Activated T-cell treated with anti-CD3 and anti-CD28 coated beads, Interleukin-2, amount 50 U/mL, for 4 hours (primary cell): ENCODE results near the gene GNA15. TPM values are rescaled to one million over a fixed set of nuclear protein-coding genes. Genes with fewer than 3 reads are reported as not detected.

Experiments used
- ATAC-seq, 2 donors: fragments of 200-7000 bp; cut with Tn5 transposase; one replicate each; pipeline ENCODE4 v1.10.0; 2021
- DNase-seq: peaks from one replicate; pipeline ENCODE4 v3.0.0-alpha.2; 2020
- H3K27me3 Mint-ChIP-seq: one replicate; pipeline ENCODE4 v1.8.0; 2021; ENCODE audit warnings: low read depth, mixed read lengths
- H3K36me3 Mint-ChIP-seq: one replicate; pipeline ENCODE4 v1.8.0; 2022; ENCODE audit warnings: mixed read lengths; ENCODE audit not compliant: insufficient read depth
- H3K4me1 Mint-ChIP-seq: one replicate; pipeline ENCODE4 v1.8.0; 2021; ENCODE audit warnings: low read depth, mixed read lengths
- H3K4me3 Mint-ChIP-seq: one replicate; pipeline ENCODE4 v1.8.0; 2021; ENCODE audit warnings: mild to moderate bottlenecking, moderate library complexity, mixed read lengths
- H3K9me3 Mint-ChIP-seq: one replicate; pipeline ENCODE4 v1.8.0; 2021; ENCODE audit warnings: mixed read lengths
- total RNA-seq, 3 donors: library from RNA; stranded (reverse); gene quantifications; one replicate each; pipeline ENCODE4 v1.2.1, GENCODE V29; 2021

The GNA15 gene
- total RNA-seq, 3 donors from 2014 or later, result 8.8 to 19.9 (median 11.3) TPM

DNA sequence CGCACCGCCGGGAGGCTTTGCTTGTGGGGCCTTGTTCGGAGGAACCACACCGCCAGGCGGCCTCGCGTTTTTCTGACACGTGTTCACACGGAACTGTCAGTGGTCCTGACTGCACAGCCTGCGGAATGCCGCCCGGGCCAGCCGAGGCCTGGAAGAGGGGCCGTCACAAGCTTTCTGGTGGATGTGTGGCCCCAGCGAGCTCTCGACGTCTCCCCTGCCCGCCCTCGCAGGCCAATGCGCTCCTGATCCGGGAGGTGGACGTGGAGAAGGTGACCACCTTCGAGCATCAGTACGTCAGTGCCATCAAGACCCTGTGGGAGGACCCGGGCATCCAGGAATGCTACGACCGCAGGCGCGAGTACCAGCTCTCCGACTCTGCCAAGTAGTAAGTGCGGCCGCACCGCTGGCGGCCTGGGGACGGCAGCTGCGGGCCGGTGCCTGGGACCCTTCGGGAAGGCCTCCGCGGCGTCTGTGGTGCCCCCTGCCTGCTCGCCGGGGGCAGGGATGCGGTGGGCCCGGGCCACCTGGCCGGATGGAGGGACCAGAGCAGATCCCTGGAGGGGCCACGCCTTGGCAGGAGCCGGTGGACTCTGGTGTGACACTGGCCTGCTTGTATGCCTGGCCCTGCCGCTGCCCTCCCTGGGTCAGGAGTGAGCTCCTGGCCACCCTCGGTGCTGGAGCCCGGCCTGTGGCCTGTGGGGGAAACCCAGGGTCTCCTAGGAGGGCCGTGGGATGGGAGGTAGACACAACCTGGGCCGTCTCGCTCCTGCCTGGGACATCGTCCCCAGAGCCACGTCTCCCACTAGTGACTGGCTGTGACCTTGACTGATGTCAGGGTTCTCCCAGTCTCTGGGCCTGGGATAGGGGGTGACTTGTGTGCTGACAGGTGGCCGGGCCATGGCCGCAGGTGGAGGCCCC lies 22.5 kb upstream of the GNA15 start:
- Mint-ChIP-seq H3K27me3 (no peaks in the 10 kb centered on the region), H3K4me1 (peaks cover 3% of the 10 kb centered on the region), H3K9me3 (no peaks in the 10 kb centered on the region), H3K4me3 (no peak overlapping the region), H3K36me3 (no peaks in the 10 kb centered on the region)
- DNase-seq (no peak), ATAC-seq (no peak)

DNA sequence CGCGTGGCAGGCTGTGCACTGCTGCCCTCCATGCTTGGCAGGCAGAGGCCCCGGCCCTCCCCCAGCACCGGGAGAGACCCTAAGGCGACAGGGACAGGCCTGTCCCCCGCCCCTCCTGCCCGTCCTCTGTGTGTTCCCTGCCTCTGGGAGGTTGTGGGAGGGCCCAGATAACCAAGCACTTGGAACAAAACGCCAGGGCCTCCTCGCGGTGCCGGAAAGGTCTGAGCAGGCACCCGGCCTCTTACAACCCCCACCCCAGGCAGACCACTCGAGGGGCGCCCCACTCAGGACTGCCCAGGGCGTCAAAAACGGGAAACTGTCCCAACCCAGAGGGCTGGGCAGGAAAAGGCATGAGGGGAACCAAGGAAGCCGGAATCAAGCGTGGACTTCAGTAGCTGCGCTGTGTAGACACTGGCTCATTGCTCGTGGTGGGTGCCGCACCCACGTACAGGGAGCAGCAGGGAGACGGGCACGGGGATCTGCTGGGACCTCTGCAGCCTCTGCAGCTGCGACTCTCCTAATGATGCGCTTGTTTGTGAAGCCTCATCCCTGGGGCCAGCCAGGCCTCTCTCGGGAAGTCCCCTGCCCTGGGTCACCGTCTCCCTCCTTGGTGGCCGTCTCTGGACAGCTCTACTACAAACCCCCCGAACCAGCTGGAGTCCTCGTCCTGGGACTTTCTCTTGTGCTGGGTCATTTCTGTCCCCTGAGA lies 21.7 kb upstream of the GNA15 start:
- no peak overlapping the region for H3K4me3 Mint-ChIP-seq
- no peaks in the 10 kb centered on the region for H3K9me3 Mint-ChIP-seq
- H3K27me3 Mint-ChIP-seq, result no peaks in the 10 kb centered on the region
- H3K4me1 Mint-ChIP-seq, result no peaks in the 10 kb centered on the region
- DNase-seq (no peak), ATAC-seq (no peak)
- no peaks in the 10 kb centered on the region for H3K36me3 Mint-ChIP-seq

DNA sequence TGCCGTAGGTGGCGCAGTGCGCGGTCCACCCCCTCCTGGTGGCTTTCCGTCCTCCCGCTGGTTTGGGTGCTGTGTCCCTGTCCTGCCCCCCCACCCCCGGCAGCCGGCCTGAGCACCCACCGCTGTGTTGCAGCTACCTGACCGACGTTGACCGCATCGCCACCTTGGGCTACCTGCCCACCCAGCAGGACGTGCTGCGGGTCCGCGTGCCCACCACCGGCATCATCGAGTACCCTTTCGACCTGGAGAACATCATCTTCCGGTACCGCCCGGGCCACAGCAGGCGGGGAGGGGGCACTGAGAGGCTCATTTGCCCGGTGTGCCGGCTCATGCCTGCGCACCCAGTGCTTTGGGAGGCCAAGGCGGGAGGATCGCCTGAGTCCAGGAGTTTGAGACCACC lies 21.0 kb upstream of the GNA15 start:
- no peak overlapping the region for H3K4me3 Mint-ChIP-seq
- no peaks in the 10 kb centered on the region for H3K27me3 Mint-ChIP-seq
- ATAC-seq, result no peak
- no peaks in the 10 kb centered on the region for H3K36me3 Mint-ChIP-seq
- H3K9me3 Mint-ChIP-seq, result no peaks in the 10 kb centered on the region
- no peaks in the 10 kb centered on the region for H3K4me1 Mint-ChIP-seq
- DNase-seq, result no peak

DNA sequence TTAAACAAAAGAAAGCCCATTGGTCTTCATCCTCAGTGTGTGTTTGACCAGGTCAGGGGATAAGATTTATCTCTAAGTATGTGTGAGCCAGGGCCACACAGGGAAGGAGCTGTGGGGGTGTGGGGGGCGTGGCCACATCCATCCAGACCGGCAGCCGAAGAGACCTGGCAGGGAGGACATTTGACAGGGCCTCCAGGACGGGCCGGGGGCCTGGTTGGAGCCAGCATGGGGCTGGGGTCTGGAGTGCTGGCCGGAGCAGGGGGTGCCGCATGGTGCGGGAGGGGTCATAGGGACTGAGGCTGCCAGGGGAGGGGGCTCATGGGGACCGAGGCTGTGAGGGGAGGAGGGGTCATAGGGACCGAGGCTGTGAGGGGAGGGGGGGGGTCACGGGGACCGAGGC lies 20.4 kb upstream of the GNA15 start:
- H3K27me3 Mint-ChIP-seq, result no peaks in the 10 kb centered on the region
- H3K4me1 Mint-ChIP-seq, result no peaks in the 10 kb centered on the region
- H3K9me3 Mint-ChIP-seq, result no peaks in the 10 kb centered on the region
- H3K36me3 Mint-ChIP-seq, result no peaks in the 10 kb centered on the region
- H3K4me3 Mint-ChIP-seq, result no peak overlapping the region
- no peak for ATAC-seq
- DNase-seq, result no peak

DNA sequence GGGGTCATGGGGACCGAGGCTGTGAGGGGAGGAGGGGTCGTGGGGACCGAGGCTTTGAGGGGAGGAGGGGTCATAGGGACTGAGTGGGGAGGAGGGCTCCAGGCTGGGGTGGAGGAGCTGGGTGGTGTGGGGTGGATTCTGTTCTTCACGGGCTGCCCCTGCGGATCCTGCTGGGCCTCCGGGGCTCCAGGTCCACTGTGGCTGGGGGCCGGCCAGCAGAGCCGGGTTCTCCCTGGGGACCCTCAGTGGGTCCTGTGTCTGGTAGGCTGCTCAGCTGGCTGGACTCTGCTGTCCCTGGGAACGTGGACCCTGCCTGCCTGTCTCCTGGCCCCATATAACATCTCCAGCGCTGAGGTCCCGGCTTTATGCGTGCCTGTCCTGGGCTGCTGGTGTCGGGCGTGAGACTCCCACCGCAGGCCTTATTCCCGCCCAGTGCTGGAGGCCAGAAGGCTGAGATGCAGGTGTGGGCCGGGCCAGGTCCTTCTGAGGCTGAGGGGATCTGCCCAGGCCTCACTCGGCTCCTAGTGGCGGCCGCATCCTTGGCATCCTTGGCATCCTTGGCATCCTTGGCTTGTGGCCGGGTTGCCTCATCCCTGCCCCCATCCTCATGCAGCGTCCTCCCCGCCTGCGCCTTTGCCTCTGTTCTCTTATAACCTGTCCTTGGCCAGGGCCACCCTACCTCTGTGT lies 19.8 kb upstream of the GNA15 start:
- ATAC-seq (no peak), DNase-seq (no peak)
- H3K4me3 Mint-ChIP-seq, result no peak overlapping the region
- H3K36me3 Mint-ChIP-seq, result peaks cover 2% of the 10 kb centered on the region
- H3K9me3 Mint-ChIP-seq, result no peaks in the 10 kb centered on the region
- H3K4me1 Mint-ChIP-seq, result no peaks in the 10 kb centered on the region
- H3K27me3 Mint-ChIP-seq, result no peaks in the 10 kb centered on the region

DNA sequence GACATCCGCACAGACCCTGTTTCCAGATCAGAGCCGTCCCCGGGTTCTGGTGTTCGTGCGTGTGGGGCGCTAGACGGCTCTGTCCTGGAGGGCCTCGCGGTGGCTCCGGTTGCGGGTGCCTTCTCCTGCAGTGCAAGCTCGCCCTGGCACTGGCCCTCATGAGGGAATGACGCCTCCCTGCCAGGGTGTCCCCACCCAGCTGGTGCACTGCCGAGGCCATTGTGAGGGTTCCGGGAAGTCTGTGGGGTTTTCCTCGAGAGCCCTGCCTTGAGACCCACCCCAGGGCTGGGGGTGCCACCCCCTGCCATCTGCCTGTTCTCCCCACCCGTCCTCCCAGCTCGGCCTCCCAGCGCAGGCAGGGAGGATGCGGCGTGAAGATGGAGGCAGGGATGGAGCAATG lies 19.2 kb upstream of the GNA15 start:
- ATAC-seq (no peak), DNase-seq (no peak)
- Mint-ChIP-seq H3K27me3 (no peaks in the 10 kb centered on the region), H3K4me1 (no peaks in the 10 kb centered on the region), H3K36me3 (peaks cover 2% of the 10 kb centered on the region), H3K9me3 (no peaks in the 10 kb centered on the region), H3K4me3 (no peak overlapping the region)

DNA sequence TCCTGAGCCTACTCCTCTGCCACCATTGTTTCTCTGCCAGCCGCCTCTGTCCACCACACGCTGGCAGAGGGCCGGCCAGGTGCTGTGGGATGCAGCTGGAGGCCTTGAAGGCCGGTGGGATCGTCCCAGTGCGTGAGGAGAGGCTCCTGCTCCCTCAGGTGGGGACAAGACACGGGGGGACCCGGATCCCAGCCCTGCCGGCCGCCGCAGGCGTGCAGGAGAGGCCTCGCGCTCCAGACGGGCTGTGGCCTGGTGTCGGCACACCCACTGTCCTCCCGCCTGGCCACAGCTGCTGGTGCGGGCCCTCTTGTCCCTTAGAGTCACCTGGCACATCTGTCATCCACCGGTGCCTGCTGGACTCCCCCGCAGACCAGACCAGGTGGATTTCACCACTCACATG lies 18.1 kb upstream of the GNA15 start:
- Mint-ChIP-seq H3K4me3 (no peak overlapping the region), H3K27me3 (no peaks in the 10 kb centered on the region), H3K9me3 (no peaks in the 10 kb centered on the region), H3K36me3 (peaks cover 2% of the 10 kb centered on the region), H3K4me1 (no peaks in the 10 kb centered on the region)
- ATAC-seq (no peak), DNase-seq (no peak)

DNA sequence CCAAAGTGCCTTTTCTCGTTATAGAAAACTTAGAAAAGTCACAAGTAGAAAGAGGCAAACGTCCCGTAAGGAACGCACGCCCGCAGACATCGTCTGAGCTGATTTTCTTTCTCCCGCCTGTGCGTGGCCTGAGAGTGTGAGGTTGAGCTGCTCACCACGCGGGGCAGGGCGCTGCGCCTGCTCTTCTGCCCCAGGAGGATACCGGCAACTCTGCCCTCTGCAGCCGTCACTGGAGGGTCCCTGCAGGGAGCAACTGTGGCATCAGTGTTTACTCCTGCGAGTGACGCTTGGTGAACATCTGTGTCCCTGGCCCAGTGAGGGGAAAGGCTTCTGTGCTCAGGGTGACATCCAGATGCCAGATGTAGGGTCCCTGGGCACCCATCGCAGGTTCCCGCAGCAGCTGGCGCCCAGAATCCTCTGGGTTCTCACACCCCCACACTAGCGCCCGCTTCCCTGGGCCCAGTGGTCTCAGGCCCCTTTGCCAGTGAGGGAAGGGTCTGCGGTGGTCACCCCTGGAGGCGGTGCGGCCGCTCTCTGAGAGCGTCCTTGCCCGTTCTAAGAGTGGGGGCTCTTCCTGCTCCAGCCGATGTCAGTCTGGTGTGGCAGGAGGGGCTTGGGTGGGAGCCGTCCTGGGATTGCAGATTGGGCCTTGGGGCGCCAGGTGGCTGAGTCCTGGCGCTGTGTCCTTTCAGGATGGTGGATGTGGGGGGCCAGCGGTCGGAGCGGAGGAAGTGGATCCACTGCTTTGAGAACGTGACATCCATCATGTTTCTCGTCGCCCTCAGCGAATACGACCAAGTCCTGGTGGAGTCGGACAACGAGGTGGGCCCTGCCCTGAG lies 17.4 kb upstream of the GNA15 start:
- Mint-ChIP-seq H3K9me3 (no peaks in the 10 kb centered on the region), H3K4me1 (no peaks in the 10 kb centered on the region), H3K36me3 (peaks cover 2% of the 10 kb centered on the region), H3K27me3 (no peaks in the 10 kb centered on the region), H3K4me3 (no peak overlapping the region)
- ATAC-seq (no peak), DNase-seq (no peak)

DNA sequence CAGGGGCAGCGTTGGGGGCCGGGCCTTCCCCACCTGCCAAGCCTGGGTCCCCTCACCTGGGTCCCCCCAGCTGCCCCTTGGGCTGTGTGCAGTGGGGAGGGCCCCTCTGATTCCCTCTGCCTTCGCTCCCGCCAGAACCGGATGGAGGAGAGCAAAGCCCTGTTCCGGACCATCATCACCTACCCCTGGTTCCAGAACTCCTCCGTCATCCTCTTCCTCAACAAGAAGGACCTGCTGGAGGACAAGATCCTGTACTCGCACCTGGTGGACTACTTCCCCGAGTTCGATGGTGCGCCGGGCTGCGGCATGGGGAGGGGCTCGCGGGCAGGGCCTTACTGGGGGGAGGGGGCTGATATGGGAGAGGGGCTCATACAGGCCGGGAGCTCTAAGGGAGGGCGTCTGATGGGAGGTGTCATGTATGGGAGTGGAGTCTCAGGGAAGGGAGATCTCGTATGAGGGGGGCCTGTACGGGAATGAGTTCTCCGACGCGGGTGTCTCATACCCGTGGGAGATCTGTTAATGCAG lies 16.7 kb upstream of the GNA15 start:
- no peak overlapping the region for H3K4me3 Mint-ChIP-seq
- H3K27me3 Mint-ChIP-seq, result no peaks in the 10 kb centered on the region
- no peak for DNase-seq
- H3K4me1 Mint-ChIP-seq, result no peaks in the 10 kb centered on the region
- H3K9me3 Mint-ChIP-seq, result no peaks in the 10 kb centered on the region
- ATAC-seq, result no peak
- peaks cover 2% of the 10 kb centered on the region for H3K36me3 Mint-ChIP-seq

DNA sequence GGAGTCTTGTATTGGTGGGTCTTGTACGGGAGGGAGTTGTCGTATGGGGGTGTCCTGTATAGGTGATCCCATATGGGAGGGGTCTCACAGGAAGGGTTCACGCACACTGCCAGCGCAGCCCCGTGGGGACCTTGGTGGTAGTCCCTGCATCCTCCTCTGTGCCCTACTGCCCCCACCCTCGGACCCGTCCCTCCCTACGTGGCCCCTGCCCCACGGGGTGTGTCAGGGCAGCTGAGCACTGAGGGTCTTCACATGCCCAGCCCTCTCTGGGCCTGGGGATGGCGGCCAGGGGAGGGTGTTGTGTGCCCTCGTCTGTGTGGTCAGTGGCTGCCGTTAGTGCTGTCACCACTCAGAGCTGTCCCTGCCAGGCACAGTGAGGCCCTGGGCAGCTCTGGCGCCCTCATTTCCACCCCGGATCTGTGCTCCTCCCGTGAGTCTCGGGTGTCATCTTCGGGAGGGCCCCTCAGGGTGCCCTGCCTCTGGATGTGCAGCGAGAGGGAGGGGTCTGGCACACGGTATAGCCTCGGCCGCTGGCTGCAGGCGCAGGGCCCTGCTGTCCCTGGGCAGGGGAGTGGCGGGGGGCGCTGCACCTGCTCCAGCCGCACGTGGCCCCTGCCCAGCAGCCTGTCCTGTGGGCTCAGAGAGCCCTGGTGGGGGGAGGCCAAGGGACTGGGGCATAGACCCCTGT lies 16.0 kb upstream of the GNA15 start:
- H3K4me1 Mint-ChIP-seq, result no peaks in the 10 kb centered on the region
- DNase-seq (no peak), ATAC-seq (no peak)
- H3K36me3 Mint-ChIP-seq, result peaks cover 2% of the 10 kb centered on the region
- H3K9me3 Mint-ChIP-seq, result no peaks in the 10 kb centered on the region
- no peaks in the 10 kb centered on the region for H3K27me3 Mint-ChIP-seq
- no peak overlapping the region for H3K4me3 Mint-ChIP-seq

DNA sequence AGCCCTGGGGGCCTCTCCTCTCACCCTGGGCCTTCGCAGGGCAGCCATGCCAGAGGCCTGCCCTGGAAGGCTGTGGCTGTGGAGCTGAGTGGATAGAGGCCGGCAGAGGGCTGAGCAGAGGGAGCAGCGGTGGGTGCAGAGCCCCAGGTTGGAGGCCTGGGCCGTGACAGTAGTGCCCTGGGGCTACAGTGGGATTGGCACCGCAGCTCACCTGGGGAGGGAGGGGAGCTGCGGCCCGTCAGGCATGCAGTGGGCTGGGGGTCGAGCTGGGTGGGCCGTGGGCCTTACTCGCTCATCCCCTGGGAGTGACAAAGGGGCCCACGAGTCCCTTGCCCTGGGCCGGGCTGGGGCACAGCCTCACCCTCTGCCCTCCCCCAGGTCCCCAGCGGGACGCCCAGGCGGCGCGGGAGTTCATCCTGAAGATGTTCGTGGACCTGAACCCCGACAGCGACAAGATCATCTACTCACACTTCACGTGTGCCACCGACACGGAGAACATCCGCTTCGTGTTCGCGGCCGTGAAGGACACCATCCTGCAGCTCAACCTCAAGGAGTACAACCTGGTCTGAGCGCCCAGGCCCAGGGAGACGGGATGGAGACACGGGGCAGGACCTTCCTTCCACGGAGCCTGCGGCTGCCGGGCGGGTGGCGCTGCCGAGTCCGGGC lies 15.1 kb upstream of the GNA15 start:
- DNase-seq (no peak), ATAC-seq (no peak)
- no peaks in the 10 kb centered on the region for H3K27me3 Mint-ChIP-seq
- H3K9me3 Mint-ChIP-seq, result no peaks in the 10 kb centered on the region
- H3K36me3 Mint-ChIP-seq, result peaks cover 2% of the 10 kb centered on the region
- H3K4me1 Mint-ChIP-seq, result no peaks in the 10 kb centered on the region
- no peak overlapping the region for H3K4me3 Mint-ChIP-seq

DNA sequence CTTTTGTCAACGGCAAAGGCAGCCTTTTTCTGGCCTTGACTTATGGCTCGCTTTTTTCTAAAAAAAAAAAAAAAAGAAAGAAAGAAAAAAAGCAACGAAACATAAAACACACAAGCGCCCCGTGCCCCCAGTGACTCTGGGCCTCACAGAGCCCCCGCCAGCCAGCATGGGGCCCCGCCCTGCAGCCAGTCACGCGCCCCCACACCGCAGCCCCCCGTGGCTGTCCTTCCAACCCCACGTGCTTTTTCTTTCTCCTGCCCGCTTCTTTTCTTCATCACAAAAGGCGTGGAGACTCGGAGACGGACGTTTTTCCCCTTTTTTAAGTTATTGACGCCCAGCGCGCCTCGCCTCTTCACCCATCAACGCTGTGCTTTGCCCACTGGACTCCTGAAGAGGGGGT lies 14.4 kb upstream of the GNA15 start:
- H3K4me3 Mint-ChIP-seq, result no peak overlapping the region
- no peaks in the 10 kb centered on the region for H3K9me3 Mint-ChIP-seq
- H3K27me3 Mint-ChIP-seq, result no peaks in the 10 kb centered on the region
- no peaks in the 10 kb centered on the region for H3K4me1 Mint-ChIP-seq
- peaks cover 2% of the 10 kb centered on the region for H3K36me3 Mint-ChIP-seq
- DNase-seq, result no peak
- ATAC-seq, result no peak
